Activated CD8-positive, alpha-beta memory T cell treated with anti-CD3 and anti-CD28 coated beads for 1 hour (primary cell): ENCODE measurements around the gene LIN7C.

ENCODE experiments used
- DNase-seq, 2 donors: peaks; one replicate each; pipeline ENCODE4 v3.0.0-alpha.2; 2020; ENCODE audit warnings: low read depth in 1 of 2; ENCODE audit errors: extremely low read depth in 1 of 2

LIN7C gene

GRCh38 chr11:27512238-27512637 lies 5.7 kb upstream of the LIN7C start:
- no peak for DNase-seq

- DNase-seq, result no peak
Measured at GRCh38 chr11:27509908-27510307, 3.3 kb upstream of the LIN7C start.

DNA sequence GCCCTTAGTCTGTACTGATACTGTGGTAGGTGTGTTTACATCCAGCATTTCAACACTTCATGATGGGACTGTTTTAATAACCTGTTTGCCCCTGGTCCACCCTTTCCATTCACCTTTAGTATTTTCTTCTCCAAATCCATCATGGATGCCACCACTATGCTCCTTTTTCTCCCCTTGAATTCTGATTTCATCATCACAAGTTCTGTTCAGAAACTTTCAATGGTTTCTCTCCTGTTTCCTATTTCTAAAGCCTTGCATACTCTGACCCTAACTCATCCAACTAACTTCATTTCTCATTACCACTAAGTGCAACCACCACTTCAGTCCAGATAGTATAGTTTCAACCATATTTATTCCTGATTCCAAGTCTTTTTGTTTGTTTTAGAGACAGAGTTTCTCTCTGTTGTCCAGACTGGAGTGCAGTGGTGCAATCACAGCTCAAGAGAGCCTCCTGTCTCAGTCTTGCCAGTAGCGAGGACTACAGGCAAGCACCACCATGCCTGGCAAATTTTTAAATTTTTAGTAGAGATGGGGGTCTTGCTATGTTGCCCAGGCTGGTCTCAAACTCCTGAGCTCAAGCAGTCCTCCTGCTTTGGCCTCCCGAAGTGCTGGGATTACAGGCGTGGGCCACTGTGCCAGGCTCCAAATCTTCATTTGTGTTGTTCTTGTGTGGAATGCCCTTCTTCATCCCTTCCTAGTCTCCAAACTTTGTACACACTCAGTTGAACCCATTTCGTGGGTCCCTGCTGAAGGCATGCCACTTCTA lies 1.2 kb upstream of the LIN7C start:
- no peak for DNase-seq

GRCh38 chr11:27505781-27506180 lies 788 bp downstream of the LIN7C start:
- no peak for DNase-seq

DNA sequence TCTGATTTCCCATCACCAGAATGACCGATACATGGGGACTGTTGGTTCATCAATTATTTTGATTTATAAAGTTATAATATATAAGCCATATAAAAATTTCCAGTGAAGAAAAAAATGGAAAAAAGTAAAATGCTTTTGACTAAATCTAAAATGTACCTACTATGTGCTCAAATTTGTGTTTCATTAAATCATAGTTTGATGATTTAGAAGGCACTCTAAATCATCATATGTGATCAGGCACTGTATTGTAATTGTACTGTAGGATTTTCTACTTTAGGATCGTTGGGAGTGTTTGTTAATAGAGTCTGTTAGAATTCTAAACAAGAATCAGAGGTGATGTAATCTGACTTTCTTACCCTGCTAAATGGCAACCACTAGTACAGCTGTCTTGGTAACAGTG lies 2.4 kb downstream of the LIN7C start:
- no peak for DNase-seq

DNA sequence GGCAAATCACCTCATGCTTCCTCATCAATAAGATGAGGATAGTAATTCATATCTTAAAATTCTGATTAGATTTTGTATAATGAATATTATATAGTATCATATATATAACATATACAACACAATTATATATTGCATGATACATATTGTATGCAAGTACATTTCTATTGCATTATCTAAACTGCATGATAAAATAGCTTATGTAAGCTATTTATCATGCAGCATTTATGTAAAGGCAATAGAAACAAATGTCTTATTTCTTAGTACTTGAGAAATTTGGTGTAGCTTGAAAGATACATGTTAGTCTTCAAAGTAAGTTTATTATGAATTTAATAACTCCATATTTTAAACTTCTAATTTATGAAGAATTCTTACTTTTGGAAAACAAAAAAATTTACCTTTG lies 5.5 kb downstream of the LIN7C start:
- DNase-seq, result no peak

- no peak for DNase-seq
Measured at GRCh38 chr11:27497911-27498310, 8.7 kb downstream of the LIN7C start.

GRCh38 chr11:27497284-27497866 lies 9.2 kb downstream of the LIN7C start:
- no peak for DNase-seq

DNA sequence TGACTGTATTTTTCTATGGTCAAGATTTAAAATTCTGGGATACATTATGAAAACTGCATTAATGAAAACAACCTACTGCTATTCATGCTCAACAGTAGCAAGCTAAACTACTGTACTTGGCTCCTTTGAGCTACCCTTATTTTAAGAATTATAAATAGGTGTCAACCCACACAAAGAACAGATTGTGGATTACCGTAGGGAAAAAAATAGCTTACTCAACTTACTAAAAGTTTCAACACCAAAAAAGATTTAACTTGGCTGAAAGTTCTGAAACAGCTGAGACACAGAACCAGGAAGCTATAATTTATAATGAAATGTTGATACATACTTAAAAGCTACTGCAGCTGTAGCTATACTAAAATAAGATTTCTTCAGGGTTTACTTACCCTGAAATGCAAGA lies 10.1 kb downstream of the LIN7C start:
- no peak for DNase-seq

GRCh38 chr11:27495710-27496300 lies 10.8 kb downstream of the LIN7C start:
- no peak for DNase-seq

GRCh38 chr11:27489092-27489491 lies 17.5 kb downstream of the LIN7C start:
- no peak for DNase-seq

- DNase-seq, result no peak
Measured at GRCh38 chr11:27487706-27488105, 18.9 kb downstream of the LIN7C start.

GRCh38 chr11:27485930-27486773 lies 20.4 kb downstream of the LIN7C start:
- DNase-seq, result no peak

- no peak for DNase-seq
Measured at GRCh38 chr11:27482793-27483192, 23.8 kb downstream of the LIN7C start.

DNA sequence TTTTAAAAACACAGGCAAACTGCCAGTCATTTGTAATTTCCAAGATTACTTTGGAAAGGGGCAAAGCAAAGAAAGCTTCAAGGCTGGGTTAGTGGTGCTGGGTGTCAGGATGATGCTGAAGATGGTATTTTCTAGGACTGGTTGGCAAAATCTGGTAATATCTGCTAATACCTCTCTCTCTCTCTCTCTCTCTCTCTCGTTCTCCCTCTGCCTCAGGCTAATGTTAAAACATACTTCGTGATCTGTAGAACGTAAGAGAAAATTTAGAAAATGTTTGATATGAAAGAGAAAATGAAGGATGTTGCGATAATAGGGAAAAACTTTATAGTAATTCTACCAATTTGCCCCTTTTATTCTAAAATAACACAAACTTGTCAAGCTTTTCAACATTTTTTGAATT lies 24.6 kb downstream of the LIN7C start:
- no peak for DNase-seq

- DNase-seq, result no peak
Measured at GRCh38 chr11:27477831-27478230, 28.7 kb downstream of the LIN7C start.

GRCh38 chr11:27477243-27477642 lies 29.3 kb downstream of the LIN7C start:
- no peak for DNase-seq

DNA sequence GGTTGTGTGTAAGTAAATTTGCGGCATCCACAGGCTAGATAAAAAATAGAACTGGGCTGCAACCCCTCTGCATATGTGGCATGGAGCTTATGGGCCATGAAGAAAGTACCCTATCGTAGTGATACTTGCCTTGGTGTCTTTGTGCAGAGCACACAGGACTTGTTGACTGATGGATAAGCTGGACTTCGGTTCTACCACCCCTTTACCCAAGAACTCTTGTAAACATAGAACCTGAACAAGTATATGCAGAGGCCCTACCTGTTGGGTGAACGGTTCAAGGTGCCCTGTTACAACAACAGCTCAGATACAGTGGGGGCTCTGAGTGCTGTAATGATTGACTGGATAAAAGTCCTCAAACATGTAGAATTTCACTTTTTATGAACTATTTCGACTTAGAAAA lies 30.9 kb downstream of the LIN7C start:
- no peak for DNase-seq

- DNase-seq, result no peak
Measured at GRCh38 chr11:27473017-27473406, 33.6 kb downstream of the LIN7C start.

DNA sequence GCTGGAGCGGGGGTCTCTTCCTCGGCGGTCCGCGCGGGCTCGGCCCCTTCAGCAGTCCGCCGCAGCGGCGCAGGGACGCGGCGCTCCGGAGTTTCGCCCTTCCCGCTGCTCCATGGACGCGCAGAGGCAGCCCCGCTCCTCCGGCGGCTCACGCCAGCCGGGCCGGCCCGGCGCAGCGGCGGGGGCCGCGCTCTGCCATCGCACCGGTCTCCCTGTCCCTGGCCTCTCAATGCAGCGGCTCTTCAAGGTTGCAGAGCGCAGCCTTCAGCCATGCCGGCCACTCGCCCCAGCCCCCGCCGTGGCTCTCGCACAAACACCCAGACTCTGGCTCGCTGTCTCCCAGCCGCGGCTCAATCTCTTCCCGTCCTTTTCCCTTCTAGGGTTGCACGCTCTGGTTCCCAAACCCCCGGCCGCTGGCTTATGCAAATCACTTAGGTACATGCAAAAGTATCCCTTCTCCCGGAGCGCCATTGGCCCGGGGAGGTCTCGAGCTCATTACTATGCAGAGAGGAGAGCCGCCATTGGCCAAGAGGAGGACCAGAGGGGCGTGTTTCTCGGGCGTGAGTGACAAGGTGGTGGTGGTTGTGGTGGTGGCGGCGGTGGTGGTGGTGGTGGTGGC lies 34.1 kb downstream of the LIN7C start, which contains the start of gene LGR4:
LGR4 (minus strand) TSS at position 393 of the 619 bp plus-strand sequence. CDS start 488 bp downstream, outside the sequence.
- peak; percentile 33 to 35 for DNase-seq
